ENCODE measurements around the gene TSC2.
"Not testable (repeated sequence)": the region's sequence is repeated elsewhere in the genome, so short reads cannot be mapped to it uniquely, and the experiment has no call there.

The TSC2 gene

GRCh38 chr16:2109271-2109580, 61.4 kb downstream of the TSC2 start:
- DNase-seq, result not testable (repeated sequence)

- not testable (repeated sequence) for DNase-seq
Measured at GRCh38 chr16:2109872-2110271, 62.1 kb downstream of the TSC2 start.

GRCh38 chr16:2110332-2111008, 62.7 kb downstream of the TSC2 start:
- DNase-seq, result not testable (repeated sequence)

GRCh38 chr16:2111009-2111353, 63.2 kb downstream of the TSC2 start:
- not testable (repeated sequence) for DNase-seq

GRCh38 chr16:2111412-2112335, 63.9 kb downstream of the TSC2 start:
- DNase-seq, result not testable (repeated sequence)

- not testable (repeated sequence) for DNase-seq
Measured at GRCh38 chr16:2112539-2113106, 64.8 kb downstream of the TSC2 start.

- not testable (repeated sequence) for DNase-seq
Measured at GRCh38 chr16:2114225-2114624, 66.4 kb downstream of the TSC2 start.

- not testable (repeated sequence) for DNase-seq
Measured at GRCh38 chr16:2114885-2115590, 67.3 kb downstream of the TSC2 start.

GRCh38 chr16:2115591-2115973, 67.8 kb downstream of the TSC2 start:
- no peak for DNase-seq

GRCh38 chr16:2116428-2116827, 68.6 kb downstream of the TSC2 start:
- DNase-seq, result not testable (repeated sequence)

- DNase-seq, result not testable (repeated sequence)
Measured at GRCh38 chr16:2117341-2117740, 69.6 kb downstream of the TSC2 start.

- DNase-seq, result not testable (repeated sequence)
Measured at GRCh38 chr16:2117960-2118722, 70.4 kb downstream of the TSC2 start.

- DNase-seq, result not testable (repeated sequence)
Measured at GRCh38 chr16:2121325-2121724, 73.5 kb downstream of the TSC2 start.

GRCh38 chr16:2121853-2122252, 74.1 kb downstream of the TSC2 start:
- DNase-seq, result no peak

- DNase-seq, result no peak
Measured at GRCh38 chr16:2122429-2122828, 74.6 kb downstream of the TSC2 start.

GRCh38 chr16:2122934-2123683, 75.3 kb downstream of the TSC2 start:
- DNase-seq, result not testable (repeated sequence)

- DNase-seq, result not testable (repeated sequence)
Measured at GRCh38 chr16:2123706-2124376, 76.1 kb downstream of the TSC2 start.

GRCh38 chr16:2124377-2124693, 76.5 kb downstream of the TSC2 start:
- not testable (repeated sequence) for DNase-seq

GRCh38 chr16:2124694-2125444, 77.1 kb downstream of the TSC2 start:
- peak; percentile 50 for DNase-seq

- not testable (repeated sequence) for DNase-seq
Measured at GRCh38 chr16:2125609-2126008, 77.8 kb downstream of the TSC2 start.
